ENCODE data around the gene BTBD16.

Gene BTBD16

GRCh38 chr10:122343135-122343800 is 72.2 kb downstream of the BTBD16 start:
- no peak for DNase-seq (ENCODE audit: low read depth in 3 of 3)

GRCh38 chr10:122343936-122344335 is 72.8 kb downstream of the BTBD16 start:
- no peak for DNase-seq (ENCODE audit: low read depth in 3 of 3)

- DNase-seq (ENCODE audit: low read depth in 3 of 3): no peak
These were observed 73.7 kb downstream of the BTBD16 start for GRCh38 chr10:122344741-122345258.

GRCh38 chr10:122346326-122346950 is 75.3 kb downstream of the BTBD16 start:
- DNase-seq (ENCODE audit: low read depth in 3 of 3): no peak

- DNase-seq (ENCODE audit: low read depth in 3 of 3): no peak
These were observed 76.2 kb downstream of the BTBD16 start for GRCh38 chr10:122347170-122347841.

GRCh38 chr10:122348512-122348911 is 77.4 kb downstream of the BTBD16 start:
- DNase-seq (ENCODE audit: low read depth in 3 of 3): no peak

GRCh38 chr10:122348935-122349361 is 77.9 kb downstream of the BTBD16 start:
- no peak for DNase-seq (ENCODE audit: low read depth in 3 of 3)

GRCh38 chr10:122349758-122350369 is 78.8 kb downstream of the BTBD16 start:
- DNase-seq (ENCODE audit: low read depth in 3 of 3): no peak

GRCh38 chr10:122350893-122351292 is 79.8 kb downstream of the BTBD16 start:
- DNase-seq (ENCODE audit: low read depth in 3 of 3): no peak

- DNase-seq (ENCODE audit: low read depth in 3 of 3): no peak
These were observed 81.9 kb downstream of the BTBD16 start for GRCh38 chr10:122352817-122353525.

- no peak for DNase-seq (ENCODE audit: low read depth in 3 of 3)
These were observed 83.3 kb downstream of the BTBD16 start for GRCh38 chr10:122354383-122354782.

GRCh38 chr10:122357685-122358084 is 86.6 kb downstream of the BTBD16 start:
- DNase-seq (ENCODE audit: low read depth in 3 of 3): no peak

GRCh38 chr10:122359621-122360020 is 88.5 kb downstream of the BTBD16 start:
- DNase-seq (ENCODE audit: low read depth in 3 of 3): no peak

- DNase-seq (ENCODE audit: low read depth in 3 of 3): no peak
These were observed 90.0 kb downstream of the BTBD16 start for GRCh38 chr10:122361046-122361445.

- DNase-seq (ENCODE audit: low read depth in 3 of 3): no peak
These were observed 91.0 kb downstream of the BTBD16 start for GRCh38 chr10:122362031-122362592.

- no peak for DNase-seq (ENCODE audit: low read depth in 3 of 3)
These were observed 91.5 kb downstream of the BTBD16 start for GRCh38 chr10:122362621-122363020.

GRCh38 chr10:122363311-122363710 is 92.2 kb downstream of the BTBD16 start:
- DNase-seq (ENCODE audit: low read depth in 3 of 3): no peak

- no peak for DNase-seq (ENCODE audit: low read depth in 3 of 3)
These were observed 92.8 kb downstream of the BTBD16 start for GRCh38 chr10:122363722-122364463.

- no peak for DNase-seq (ENCODE audit: low read depth in 3 of 3)
These were observed 97.6 kb downstream of the BTBD16 start for GRCh38 chr10:122368502-122369254.

- DNase-seq (ENCODE audit: low read depth in 3 of 3): no peak
These were observed 102.0 kb downstream of the BTBD16 start for GRCh38 chr10:122373108-122373507.
